Measurements from ENCODE around the gene TGFBI. TPM values are rescaled to one million over a fixed set of nuclear protein-coding genes. Genes with fewer than 3 reads are reported as not detected.

Gene TGFBI
- total RNA-seq, 1 donor from 2014 or later: 43.2 TPM

DNA sequence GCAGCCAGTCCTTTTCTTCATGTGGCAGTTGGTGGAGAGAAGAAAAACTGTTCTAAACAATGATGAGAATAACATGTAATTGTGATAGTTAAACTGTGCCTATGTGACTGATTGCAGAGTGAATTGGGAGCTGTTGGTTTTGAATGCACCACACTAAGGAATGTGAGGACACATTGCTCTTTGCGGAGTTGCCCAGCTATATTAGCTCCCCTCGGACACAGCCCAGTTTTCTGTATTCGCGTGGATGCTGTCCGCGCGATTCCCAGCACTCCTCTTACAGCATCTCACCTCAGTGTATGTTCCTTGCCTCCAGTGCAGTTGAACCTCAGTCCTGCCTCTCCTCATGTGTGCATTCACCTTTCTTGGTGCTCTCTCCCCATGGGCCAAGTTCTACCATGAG lies 32.2 kb downstream of the TGFBI start:
- DNase-seq (ENCODE audit: extremely low spot score in 2 of 2): no peak
- Histone ChIP-seq H3K27me3 (no peaks in the 10 kb centered on the region), H3K36me3 (no peaks in the 10 kb centered on the region), H3K9me3 (no peaks in the 10 kb centered on the region), H3K27ac (no peak overlapping the region), H3K4me3 (no peak overlapping the region), H3K4me1 (peaks cover 27% of the 10 kb centered on the region)
- intact Hi-C loops (cut with DNase I): no loop called here
- TF ChIP-seq POLR2AphosphoS5 (IDR thresholded peaks at IDR 0.05; ENCODE audit: insufficient read depth in 1 of 2, low read depth in 1 of 2): no peak
- TF ChIP-seq POLR2A (IDR thresholded peaks at IDR 0.05): no peak
- TF ChIP-seq, protein P1, sequence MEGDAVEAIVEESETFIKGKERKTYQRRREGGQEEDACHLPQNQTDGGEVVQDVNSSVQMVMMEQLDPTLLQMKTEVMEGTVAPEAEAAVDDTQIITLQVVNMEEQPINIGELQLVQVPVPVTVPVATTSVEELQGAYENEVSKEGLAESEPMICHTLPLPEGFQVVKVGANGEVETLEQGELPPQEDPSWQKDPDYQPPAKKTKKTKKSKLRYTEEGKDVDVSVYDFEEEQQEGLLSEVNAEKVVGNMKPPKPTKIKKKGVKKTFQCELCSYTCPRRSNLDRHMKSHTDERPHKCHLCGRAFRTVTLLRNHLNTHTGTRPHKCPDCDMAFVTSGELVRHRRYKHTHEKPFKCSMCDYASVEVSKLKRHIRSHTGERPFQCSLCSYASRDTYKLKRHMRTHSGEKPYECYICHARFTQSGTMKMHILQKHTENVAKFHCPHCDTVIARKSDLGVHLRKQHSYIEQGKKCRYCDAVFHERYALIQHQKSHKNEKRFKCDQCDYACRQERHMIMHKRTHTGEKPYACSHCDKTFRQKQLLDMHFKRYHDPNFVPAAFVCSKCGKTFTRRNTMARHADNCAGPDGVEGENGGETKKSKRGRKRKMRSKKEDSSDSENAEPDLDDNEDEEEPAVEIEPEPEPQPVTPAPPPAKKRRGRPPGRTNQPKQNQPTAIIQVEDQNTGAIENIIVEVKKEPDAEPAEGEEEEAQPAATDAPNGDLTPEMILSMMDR (IDR thresholded peaks at IDR 0.05): no peak

DNA sequence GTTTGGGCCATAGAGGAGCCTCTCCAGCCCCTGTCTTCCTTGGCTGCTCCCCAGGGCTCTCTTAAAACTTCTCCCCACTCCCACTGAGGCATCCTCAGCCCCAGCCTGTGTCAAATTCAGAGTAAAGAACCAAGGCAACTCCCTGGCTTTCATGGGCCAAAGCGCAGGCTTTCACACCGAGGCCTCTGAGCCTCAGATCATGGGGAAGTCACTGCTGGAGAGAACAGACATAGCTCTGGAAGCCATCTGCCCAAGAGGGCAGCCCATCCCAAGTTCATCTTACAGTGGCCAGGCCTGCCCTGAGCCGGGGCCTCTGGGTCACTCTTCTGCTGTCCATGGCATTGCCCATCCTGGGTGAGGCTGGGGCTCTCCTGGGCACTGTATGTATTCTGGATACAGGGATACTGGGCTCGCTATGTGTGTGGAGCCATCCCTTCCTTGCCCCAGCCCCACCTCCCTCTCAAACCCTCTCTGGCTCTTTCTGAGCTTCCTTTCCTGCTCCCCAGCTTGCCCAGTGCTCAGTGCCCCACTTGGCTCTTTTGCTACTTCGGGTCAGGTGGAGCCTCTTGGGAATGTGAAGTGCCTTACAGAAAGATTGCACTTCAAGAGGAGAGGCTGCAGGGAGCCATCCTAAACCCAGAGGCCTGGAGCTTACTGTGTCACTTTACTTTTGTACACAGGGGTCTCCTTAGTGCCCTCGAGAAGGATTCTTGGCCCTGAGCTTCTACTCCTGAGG lies 33.0 kb downstream of the TGFBI start:
- Histone ChIP-seq H3K9me3 (no peaks in the 10 kb centered on the region), H3K4me1 (peaks cover 34% of the 10 kb centered on the region), H3K27me3 (no peaks in the 10 kb centered on the region), H3K27ac (no peak overlapping the region), H3K36me3 (no peaks in the 10 kb centered on the region), H3K4me3 (no peak overlapping the region)
- DNase-seq (ENCODE audit: extremely low spot score in 2 of 2): no peak
- intact Hi-C loops (cut with DNase I): no loop called here
- TF ChIP-seq, protein P1 (IDR thresholded peaks at IDR 0.05): no peak
- TF ChIP-seq POLR2A (IDR thresholded peaks at IDR 0.05): no peak
- no peak for TF ChIP-seq POLR2AphosphoS5 (IDR thresholded peaks at IDR 0.05; ENCODE audit: insufficient read depth in 1 of 2, low read depth in 1 of 2)

DNA sequence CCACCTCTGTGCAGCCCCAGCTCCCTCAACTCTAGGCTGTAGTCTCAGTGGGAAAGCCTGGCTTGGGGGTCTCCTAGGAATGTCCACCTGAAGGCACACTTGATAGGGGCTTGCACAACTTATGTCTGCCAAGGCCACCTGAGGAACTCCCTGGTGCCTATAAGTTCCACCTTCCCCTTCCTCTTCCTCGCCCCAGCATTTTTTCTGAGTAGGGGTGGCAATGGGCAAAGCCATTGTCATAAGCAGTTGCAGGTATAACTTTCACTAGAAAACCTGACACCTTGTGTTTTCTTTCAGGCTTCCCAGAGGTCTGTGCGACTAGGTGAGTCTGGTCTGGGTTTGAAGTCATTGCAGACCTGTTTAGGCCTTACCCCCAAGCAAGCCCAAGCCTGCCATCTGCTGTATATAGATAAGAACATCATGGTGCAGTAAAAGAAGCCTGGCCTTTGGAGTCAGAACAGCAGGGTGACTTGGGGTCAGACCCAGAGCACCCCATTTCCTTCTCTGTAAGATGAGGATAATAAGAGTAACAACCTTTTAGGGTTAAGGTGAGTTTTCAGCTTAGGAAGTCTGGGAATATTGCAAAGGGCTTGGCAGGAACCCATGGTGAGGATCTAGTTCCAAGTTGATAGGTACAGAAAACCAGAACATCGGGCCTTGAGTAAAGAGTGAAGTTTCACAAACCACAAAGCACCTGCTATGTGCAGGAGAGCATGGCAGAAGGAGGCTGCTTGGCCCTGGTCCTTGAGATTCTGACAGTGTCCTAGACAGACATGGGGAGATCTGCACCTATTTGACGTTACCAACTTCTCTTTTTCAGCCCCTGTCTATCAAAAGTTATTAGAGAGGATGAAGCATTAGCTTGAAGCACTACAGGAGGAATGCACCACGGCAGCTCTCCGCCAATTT lies 33.8 kb downstream of the TGFBI start:
- H3K27ac ChIP-seq: no peak overlapping the region
- no peaks in the 10 kb centered on the region for H3K9me3 ChIP-seq
- no peak overlapping the region for H3K4me3 ChIP-seq
- no peaks in the 10 kb centered on the region for H3K27me3 ChIP-seq
- intact Hi-C loops (cut with DNase I): no loop called here
- DNase-seq (ENCODE audit: extremely low spot score in 2 of 2): peak in 1 of 2 donors; percentile 79
- no peaks in the 10 kb centered on the region for H3K36me3 ChIP-seq
- H3K4me1 ChIP-seq: peaks cover 30% of the 10 kb centered on the region
- TF ChIP-seq POLR2A (IDR thresholded peaks at IDR 0.05) (no peak), POLR2AphosphoS5 (IDR thresholded peaks at IDR 0.05; ENCODE audit: insufficient read depth in 1 of 2, low read depth in 1 of 2) (no peak)
- TF ChIP-seq, protein P1 (IDR thresholded peaks at IDR 0.05): peak in 1 of 3 experiments; percentile 20

DNA sequence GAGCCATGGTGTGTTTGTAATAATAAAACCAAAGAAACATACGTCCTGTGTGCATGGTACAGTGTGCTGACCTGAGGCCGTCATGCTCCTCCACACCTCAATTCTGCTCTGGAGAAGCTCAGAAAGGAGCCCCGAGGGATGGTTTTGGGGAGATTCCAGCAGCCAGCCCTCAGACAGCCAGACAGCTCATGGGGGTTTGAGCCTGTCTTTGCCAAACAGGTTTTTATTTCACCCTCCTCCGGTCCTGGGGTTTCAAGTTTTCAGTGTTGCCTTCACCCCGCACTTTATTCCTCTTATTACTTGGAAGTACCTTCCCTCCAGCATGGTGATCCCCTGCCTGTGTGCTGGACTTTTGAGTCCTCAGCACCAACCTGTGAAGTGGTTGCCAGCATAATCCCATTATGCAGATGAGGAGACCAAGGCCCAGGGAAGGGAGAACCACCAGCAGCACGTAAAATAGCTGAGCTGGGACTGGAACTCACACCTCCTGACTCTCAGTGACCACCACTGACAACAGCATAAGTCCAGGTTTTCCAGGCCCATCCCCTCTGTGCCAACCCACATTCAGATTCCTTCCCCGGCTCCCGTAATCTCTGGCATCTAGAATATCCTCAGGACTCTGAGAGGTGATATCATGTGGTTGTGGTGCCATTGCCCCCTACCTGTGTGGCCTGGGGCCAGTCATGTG lies 35.1 kb downstream of the TGFBI start:
- DNase-seq (ENCODE audit: extremely low spot score in 2 of 2): peak in 1 of 2 donors; percentile 40
- intact Hi-C loops (cut with DNase I): no loop called here
- Histone ChIP-seq H3K27ac (no peak overlapping the region), H3K4me1 (peaks cover 17% of the 10 kb centered on the region), H3K4me3 (no peak overlapping the region), H3K9me3 (no peaks in the 10 kb centered on the region), H3K36me3 (no peaks in the 10 kb centered on the region), H3K27me3 (no peaks in the 10 kb centered on the region)
- no peak for TF ChIP-seq POLR2AphosphoS5 (IDR thresholded peaks at IDR 0.05; ENCODE audit: insufficient read depth in 1 of 2, low read depth in 1 of 2)
- TF ChIP-seq, protein P1 (IDR thresholded peaks at IDR 0.05): no peak
- no peak for TF ChIP-seq POLR2A (IDR thresholded peaks at IDR 0.05)
